Suppressor macrophage treated with lipopolysaccharide for 4 hours (primary cell): ENCODE data around the gene WTIP.
"Not testable (repeated sequence)": the region's sequence is repeated elsewhere in the genome, so short reads cannot be mapped to it uniquely, and the experiment has no call there.

ENCODE experiments used
- DNase-seq: peaks from one replicate; pipeline ENCODE4 v3.0.0-alpha.2; 2020

The WTIP gene

DNA sequence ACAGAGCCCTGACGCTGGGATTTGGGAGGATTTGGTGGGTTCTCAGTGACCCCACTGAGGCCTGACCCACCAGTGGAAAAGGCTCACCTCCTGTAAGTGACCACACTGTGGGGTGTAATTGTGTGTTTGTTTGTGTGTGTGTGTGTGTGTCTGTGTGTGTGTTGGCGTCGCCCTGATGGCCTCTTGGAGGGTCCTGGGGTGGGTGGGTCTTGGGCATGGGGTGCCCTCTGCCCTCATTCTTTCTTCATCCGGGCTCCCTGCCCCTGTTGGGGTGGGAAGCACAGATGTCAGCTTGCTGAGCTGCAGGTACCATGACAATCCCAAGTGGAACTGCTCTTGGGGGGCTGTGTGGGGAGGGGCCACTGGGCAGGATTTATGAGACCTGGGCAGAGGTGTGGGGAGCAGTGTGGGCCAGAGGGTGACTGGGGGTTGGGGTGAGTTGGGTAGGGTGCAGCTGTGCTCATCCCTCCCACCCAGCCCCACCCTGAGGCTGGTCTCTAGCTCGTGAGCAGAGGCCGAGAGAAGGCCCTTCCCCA is 22.8 kb downstream of the WTIP start:
- no peak for DNase-seq

- no peak for DNase-seq
Observed at GRCh38 chr19:34504809-34505291, 23.3 kb downstream of the WTIP start.

DNA sequence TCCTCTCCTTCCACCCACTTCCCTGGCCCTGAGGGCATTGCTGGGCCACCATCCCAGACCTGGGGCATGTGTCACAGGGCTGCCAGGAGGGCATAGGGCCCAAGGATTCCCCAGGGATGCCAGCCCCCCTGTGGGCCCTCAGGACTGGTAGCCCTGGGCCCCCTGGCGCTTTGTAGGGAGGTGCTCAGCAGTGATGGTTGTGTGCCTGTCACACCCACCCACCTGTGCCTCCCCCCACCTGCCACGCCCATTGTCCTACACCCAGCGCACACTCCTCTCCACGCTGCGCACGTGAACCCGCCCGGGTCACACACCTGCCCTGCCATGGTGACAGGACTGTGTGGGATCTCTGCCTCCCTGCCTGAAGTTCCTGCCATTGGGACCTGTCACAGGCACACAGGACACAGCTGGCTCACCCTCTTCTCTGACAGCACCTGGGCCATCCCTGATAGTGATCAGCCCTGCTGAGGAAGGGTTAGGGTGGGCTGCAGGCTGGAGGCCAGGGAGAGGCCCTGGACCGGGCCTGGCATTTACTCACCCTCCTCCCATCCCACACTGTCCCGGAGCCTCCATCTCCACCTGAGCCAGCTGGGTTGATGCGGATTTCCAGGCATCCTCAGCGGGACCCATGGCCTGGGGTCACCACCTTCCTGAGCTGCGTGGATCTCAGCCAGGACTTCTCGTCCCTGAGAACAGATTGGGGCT is 23.9 kb downstream of the WTIP start:
- DNase-seq: no peak

DNA sequence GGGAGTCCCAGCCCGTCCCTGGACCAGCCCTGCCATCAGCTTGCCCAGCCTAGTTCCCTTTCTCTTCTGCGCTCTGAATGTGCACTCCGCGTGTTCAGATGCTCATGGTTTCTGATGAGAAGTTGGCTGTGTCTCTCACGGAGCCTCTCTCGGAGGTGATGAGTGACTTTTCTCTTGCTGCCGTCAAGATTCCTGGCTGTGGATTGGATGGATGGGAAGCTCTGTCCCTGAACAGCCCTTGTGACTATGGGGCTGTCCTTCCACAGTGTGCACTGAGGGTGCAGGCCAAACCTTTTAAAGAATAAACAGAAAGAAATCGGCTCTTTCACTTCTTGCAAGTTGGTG is 24.4 kb downstream of the WTIP start:
- no peak for DNase-seq

- DNase-seq: no peak
Observed at GRCh38 chr19:34507414-34508067, 26.0 kb downstream of the WTIP start.

DNA sequence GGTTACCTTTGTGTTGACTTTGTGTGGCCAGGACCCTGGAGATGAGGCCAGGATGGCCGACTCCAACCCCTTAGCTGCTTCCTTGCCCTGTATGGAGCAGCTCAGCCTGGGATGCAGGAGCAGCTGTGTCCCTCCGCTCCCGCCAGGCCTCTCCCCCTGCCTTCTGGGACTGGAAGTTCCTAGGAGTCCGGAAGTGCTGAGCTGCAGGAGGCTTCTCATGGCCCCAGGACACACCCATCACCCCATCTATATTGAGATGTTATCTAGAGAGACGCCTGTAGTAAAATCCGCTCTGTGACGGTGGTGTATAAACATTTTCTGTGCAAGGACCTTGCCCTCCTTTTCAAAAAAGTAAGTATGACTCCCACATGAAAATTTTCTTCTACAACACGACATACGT is 27.0 kb downstream of the WTIP start:
- no peak for DNase-seq

DNA sequence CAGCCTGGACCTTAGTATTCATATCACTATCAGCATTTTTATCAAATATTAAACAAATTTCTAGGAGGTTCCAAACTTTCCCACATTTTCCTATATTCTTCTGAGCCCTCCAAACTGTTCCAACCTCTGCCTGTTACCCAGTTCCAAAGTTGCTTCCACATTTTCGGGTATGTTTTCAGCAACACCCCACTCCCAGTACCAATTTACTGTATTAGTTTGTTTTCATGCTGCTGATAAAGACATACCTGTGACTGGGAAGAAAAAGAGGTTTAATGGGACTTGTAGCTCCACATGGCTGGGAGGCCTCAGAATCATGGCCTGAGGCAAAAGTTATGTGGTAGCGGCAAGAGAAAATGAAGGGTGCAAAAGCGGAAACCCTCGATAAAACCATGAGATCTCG is 29.3 kb downstream of the WTIP start:
- not testable (repeated sequence) for DNase-seq

GRCh38 chr19:34512254-34512822 is 30.8 kb downstream of the WTIP start:
- DNase-seq: no peak

DNA sequence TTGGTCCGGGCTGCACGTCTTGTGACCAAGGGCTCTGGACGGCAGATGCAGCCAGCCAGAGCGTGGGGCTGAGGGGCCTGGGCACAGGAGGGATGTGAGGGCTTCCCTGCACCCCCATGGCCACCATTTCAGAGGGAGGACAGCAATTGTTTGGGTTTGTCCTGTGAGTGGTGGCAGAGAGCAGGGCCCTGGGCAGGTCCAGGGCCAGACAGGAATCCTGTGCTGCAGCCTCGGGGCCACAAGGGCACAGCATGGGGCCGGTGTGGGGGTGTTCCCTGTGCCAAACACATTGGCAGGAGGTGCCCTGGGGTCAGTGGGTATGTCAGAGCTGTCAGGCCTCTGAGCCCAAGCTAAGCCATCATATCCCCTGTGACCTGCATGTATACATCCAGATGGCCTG is 32.2 kb downstream of the WTIP start:
- DNase-seq: no peak

DNA sequence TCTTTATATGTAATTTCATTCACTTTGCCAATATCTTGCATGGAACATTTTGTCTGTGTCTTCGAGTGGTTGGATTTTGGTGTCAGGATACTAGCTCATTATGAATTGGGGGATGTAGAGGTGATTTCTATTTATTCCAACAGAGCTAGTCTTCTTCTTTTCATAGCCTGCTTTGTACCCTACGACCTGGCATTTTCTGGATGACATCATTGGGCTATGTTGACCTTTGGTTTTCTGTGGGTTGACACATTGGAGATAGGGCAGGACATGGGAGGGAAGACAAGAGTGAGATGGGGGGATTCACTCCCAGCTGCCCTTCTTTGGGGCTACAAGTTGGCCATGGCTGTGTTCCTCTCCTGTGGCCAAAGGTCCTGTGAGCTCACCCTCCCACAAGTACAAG is 38.0 kb downstream of the WTIP start:
- DNase-seq: no peak

GRCh38 chr19:34523408-34523807 is 41.9 kb downstream of the WTIP start:
- DNase-seq: no peak

- DNase-seq: no peak
Observed at GRCh38 chr19:34525001-34525400, 43.4 kb downstream of the WTIP start.

DNA sequence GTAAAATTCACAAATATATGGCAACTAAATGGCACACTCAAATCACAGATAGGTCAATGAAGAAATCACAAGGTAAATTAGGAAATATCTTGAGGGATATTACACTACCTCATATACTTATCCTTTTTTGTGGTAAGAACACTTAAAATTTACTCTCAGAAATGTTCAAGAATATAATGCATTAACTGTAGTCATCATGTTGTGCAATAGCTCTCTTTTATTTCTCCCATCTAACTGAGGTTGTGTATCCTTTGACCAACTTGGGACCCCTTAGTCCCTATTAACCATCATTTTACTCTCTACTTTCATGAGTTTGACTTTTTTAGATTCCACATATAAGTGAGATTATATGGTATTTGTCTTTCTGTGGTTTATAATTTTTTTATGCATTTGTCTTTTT is 52.6 kb downstream of the WTIP start:
- no peak for DNase-seq

- no peak for DNase-seq
Observed at GRCh38 chr19:34539396-34539795, 57.8 kb downstream of the WTIP start.

DNA sequence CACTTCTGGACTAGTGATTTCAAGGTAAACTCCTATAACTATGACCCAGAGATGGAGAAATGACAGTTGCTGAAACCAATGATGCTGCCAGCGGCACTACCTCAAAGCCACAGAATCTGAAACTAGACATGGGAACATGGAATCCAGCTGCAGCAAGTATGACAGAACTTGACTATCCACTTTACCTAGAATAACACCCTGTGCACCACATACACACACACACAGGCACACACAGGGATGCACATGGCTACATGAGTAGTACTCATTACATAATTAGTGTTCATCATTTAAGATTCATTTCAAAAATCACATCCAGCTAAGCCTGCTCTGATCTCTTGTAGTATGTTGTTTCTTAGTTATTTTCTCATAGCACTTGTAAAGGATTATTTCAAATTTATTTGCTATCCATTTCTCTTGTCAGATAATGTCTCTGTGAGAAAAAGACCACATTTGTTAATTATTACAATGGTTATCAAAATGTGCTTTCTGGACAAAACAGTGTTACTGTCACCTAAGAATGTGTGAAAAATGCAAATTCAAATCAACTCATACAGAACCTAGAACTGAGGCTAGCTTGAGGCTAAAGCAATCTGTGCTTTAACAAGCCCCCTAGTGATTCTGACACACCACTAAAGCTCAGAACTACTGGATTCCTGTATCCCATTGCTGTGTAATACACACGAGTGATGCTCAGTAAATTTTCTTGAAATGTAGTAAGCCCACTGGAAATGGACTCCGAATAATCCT is 59.4 kb downstream of the WTIP start:
- DNase-seq: no peak

DNA sequence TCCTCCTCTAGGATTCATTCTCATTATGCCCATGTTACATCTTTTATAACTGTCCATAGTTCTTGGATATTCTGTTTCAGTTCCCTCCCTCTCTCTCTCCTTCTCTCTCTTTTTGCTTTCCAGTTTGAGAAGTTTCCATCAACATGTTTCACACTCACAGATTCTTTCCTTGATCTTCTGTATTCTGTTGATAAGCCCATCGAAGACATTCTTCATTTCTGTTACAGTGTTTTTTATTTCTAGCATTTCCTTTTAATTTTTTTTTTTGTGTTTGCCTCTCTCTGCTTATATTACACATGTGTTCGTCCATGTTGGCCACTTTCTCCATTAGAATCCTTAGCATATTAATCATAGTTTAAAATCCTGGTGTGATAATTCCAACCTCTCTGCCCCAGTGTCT is 68.3 kb downstream of the WTIP start:
- no peak for DNase-seq

GRCh38 chr19:34555447-34555846 is 73.9 kb downstream of the WTIP start:
- no peak for DNase-seq

GRCh38 chr19:34556488-34556887 is 74.9 kb downstream of the WTIP start:
- no peak for DNase-seq

GRCh38 chr19:34559045-34559444 is 77.5 kb downstream of the WTIP start:
- no peak for DNase-seq

- no peak for DNase-seq
Observed at GRCh38 chr19:34560229-34560628, 78.7 kb downstream of the WTIP start.
